GM18511 (cell line): Measurements from ENCODE around the gene JOSD2.

Source experiments
- ATAC-seq: cut with Tn5 transposase; IDR thresholded peaks from one replicate; pipeline ENCODE4 v1.9.1; 2021; ENCODE audit warnings: mild to moderate bottlenecking, moderate library complexity; ENCODE audit not compliant: unreplicated experiment

JOSD2 gene

DNA sequence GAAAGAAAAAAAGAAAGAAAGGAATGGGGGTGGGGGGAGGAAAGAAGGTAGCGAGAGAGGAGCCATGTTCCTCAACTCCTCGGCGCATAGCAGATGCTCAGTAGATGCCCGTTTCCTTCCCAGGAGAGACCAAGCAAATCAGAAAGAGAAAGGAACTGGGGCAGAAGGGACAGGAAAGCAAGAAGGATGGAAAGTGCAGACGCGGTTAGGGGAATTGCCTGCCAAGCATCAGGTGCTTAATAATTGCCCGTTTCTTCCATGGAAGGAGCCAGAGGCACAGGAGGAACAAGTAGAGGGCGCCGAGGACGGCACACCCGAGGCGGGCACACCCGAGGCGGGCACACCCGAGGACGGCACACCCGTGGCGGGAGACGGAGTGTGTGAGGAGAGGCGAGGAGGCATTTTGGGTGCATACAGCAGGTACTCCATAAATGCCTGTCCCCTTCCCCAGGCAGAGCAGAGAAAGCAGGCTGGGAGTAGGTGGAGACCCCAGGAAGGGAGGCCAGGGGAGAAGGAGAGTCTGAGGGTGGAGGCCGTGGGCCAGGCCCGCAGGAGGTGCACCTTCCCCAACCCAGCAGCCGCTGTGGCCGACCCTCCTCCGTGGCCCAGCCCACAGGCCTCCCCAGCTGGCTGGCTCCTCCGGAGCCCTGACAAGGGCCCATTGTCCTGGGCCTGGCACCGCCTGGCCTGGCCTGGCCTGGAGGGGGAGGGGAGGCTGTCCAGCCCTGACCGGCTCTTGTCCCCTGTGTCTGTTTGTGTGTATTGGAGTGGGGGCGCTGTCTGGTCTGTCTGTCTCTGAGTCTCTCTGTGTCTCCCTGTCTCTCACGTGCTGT, 14.6 kb downstream of the JOSD2 start:
- ATAC-seq, result no peak

DNA sequence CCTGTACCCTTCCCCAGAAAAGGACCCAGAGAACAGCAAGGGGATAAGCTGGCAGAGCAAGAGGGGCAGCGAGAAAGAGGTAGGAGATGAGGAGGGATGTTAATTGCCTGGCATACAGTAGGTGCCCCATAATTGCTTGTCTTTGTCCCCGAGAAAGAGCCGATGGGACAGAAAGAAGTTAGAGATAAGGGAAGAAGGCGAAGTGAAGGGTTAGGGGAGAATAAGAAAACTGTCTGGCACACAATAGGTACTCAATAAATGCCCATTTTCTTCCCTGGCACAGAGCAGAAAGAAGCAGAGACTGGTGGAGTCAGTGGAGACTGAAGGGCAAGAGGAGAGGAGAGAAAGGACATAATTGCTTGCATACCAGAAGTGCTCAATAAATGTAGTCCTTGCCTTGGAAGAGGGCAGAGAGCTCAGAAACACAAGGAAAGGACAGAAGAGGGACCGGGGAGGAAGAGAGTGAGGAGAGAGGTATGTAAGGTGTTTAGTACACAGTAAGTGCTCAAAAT, 15.9 kb downstream of the JOSD2 start:
- no peak for ATAC-seq

GRCh38 chr19:50494186-50495019, 16.6 kb downstream of the JOSD2 start:
- ATAC-seq, result no peak

DNA sequence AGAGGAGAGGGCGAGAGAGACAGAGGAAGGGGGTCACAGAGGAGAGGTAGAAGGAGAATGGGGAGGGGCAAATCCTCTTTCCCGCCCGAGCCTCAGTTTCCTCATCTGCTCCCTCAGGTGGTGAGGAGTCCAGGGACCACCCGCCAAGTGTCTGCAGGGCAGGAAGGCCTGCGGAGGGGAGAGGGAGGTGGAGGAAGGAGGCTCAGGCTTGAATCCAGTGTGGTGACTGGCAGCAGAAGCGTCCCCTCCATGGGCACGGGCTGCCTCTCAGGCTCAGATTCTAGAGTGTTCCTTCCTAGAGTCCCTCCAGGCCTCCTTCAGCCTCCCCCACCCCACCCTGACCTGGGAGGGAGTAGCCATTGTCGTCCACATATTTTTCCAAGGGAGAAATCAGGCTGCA, 17.8 kb downstream of the JOSD2 start:
- no peak for ATAC-seq

- no peak for ATAC-seq
Observed at GRCh38 chr19:50492303-50493052, 18.5 kb downstream of the JOSD2 start.

- no peak for ATAC-seq
Observed at GRCh38 chr19:50490991-50491472, 20.0 kb downstream of the JOSD2 start.

DNA sequence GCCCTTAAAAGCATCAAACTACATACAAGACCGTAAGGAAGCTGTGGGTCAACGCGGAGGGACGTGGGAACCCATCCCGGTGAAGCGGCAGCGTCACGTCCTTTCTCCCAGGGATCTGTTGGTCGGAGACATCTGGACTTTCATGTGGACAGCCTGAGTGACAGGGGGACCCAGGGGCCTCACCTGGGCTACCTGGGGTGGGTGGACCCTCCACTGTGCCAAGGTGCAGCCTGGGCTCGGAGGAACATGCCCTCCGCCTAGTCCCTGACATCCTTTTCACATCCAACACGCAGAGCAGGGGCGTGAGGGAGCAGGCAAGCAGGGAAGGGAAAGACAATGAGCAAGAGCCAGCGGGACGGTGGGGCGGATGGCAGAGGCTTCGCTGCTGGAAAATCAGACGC, 20.6 kb downstream of the JOSD2 start:
- ATAC-seq, result no peak

- no peak for ATAC-seq
Observed at GRCh38 chr19:50489461-50490011, 21.5 kb downstream of the JOSD2 start.

DNA sequence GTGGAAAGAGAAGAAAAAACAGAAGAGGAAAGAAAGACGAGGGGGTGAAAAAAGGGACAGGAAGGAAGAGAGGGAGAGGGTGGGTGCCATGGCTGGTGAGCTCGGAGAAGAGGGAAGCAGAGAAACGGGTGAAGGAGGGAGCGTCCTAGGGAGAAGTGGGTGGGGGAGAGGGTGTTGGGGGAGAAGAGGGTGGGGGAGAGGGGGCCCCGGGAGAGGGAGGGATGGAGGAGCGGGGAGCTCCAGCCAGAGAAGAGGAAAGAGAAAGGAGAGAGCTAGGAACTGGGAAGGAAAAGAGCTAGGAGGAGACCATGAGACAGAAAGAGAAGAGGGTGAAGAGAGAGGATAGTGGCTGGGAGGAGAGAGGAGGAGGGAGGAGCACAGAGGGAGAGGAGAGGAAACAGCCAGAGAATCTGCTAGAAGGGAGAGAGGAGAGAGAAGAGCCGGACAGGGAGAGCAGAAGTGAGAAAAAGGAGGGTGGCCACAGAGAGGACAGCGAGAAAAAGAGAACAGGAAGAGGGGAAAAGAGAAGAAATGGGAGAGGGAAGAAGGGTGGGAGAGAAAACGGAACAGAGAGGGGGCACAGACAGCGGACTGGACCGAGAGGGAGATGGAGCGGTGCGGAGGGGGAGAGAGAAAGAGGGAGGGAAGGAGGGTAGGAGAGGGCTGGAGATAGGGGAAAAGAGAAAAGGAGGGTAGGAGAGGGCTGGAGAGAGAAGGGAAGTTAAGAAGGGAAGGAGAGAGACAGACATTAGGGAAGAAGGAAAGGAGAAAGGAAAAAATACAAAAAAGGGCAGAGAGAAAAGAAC, 22.4 kb downstream of the JOSD2 start:
- ATAC-seq, result no peak

DNA sequence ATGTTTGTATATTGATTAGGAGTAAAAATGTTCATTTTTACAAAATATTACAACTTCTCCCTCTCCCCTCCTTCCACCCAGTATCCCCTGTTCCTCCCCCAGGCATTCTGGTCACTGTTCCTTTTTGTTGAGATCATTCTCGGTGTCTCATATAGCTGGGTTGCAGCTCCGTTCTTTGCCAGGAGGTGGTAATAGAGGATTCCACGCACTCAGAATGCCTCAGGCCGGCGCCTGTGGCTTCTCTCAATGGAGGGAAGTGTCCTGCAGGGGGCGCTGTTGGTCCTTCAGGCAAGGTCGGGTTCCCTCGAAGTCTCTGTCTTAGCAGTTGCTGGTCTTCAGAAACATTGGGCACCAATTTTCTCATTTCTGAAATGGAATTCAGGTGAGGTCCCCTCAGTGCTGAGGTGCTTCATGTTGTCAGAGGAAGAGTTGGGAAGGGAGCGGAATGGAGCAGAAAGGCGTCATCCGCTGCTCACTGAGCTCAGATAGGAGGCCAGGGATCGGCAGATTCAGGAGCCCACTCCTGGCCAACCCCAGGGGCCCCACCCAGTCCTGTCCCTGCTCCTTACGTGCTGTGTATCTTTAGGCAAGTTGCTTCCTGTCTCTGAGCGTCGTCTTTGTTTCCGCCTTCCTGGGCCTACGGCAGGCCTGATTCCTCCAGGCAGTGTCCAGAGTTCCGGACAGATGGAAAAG, 24.0 kb downstream of the JOSD2 start:
- no peak for ATAC-seq

GRCh38 chr19:50485284-50485955, 25.6 kb downstream of the JOSD2 start:
- ATAC-seq, result no peak

DNA sequence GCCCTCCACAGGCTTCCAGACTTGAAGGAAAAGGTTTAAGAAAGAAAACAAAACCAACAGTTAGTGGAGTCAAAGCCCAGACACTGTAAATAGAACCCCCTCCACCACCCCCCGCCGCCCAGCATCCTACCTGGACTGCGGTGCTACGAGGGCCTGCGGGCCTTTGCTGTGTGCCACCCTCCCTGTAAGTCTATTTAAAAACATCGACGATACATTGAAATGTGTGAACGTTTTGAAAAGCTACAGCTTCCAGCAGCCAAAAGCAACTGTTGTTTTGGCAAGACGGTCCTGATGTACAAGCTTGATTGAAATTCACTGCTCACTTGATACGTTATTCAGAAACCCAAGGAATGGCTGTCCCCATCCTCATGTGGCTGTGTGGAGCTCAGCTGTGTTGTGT, 28.1 kb downstream of the JOSD2 start:
- ATAC-seq, result no peak

- ATAC-seq, result no peak
Observed at GRCh38 chr19:50482271-50482855, 28.6 kb downstream of the JOSD2 start.

DNA sequence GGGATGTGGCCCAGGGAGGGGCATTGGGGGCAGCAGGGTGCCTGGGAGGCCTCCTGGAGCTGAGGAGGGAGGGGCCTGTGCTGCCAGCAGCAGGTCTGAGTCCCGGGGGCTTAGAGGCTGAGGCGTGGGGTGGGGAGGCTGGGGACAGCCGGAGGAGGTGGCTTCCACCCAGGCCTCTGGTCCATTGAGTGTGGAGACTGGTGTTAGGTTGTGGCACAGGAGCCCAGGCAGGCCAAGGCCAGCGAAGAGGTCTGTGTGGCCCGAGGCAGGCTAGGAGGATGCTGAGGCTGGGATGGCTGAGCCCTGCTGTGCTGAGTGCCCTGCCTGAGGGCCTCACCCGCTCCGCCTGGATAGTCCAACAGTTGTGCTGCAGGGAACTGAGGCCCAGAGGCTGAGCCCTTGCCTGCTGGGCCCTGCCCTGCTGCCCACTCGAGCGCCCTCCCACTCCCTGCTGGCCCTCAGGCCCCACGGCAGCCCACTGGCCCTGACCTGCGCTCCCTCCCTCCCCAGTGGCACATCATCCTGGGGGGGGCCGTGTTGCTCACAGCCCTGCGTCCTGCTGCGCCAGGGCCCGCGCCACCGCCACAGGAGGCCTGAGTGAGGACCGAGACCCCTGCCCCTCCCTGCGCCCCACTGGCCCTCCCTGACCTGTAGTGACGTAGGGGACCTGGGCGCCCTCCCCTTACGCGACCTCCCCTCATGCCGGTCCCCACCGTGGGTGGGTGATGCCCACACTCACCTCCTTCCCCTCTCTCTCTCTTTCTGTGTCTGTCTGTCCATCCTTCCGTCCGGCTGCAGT, 29.4 kb downstream of the JOSD2 start:
- no peak for ATAC-seq

GRCh38 chr19:50480281-50481111, 30.5 kb downstream of the JOSD2 start:
- ATAC-seq, result no peak

GRCh38 chr19:50479761-50480251, 31.2 kb downstream of the JOSD2 start:
- no peak for ATAC-seq
